Measurements from ENCODE around the gene DGKB. TPM values are rescaled to one million over a fixed set of nuclear protein-coding genes. Genes with fewer than 3 reads are reported as not detected.

Gene DGKB
- total and polyA plus RNA-seq, 8 donors: 0.16 to 1.3 (median 0.40) TPM

- H3K27me3 ChIP-seq: no peaks in the 10 kb centered on the region
- H3K9me3 ChIP-seq: no peaks in the 10 kb centered on the region
- intact Hi-C loops (cut with DNase I): no loop called here
- DNase-seq (no peak), FAIRE-seq (no peak), ATAC-seq (no peak)
- H3K4me1 ChIP-seq: peaks cover 0 to 3% (median 0%) of the 10 kb centered on the region in 3 donors
- TF ChIP-seq, protein P1, sequence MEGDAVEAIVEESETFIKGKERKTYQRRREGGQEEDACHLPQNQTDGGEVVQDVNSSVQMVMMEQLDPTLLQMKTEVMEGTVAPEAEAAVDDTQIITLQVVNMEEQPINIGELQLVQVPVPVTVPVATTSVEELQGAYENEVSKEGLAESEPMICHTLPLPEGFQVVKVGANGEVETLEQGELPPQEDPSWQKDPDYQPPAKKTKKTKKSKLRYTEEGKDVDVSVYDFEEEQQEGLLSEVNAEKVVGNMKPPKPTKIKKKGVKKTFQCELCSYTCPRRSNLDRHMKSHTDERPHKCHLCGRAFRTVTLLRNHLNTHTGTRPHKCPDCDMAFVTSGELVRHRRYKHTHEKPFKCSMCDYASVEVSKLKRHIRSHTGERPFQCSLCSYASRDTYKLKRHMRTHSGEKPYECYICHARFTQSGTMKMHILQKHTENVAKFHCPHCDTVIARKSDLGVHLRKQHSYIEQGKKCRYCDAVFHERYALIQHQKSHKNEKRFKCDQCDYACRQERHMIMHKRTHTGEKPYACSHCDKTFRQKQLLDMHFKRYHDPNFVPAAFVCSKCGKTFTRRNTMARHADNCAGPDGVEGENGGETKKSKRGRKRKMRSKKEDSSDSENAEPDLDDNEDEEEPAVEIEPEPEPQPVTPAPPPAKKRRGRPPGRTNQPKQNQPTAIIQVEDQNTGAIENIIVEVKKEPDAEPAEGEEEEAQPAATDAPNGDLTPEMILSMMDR (IDR thresholded peaks at IDR 0.05): no peak
- no peaks in the 10 kb centered on the region for H3K36me3 ChIP-seq
- WGBS, 2 donors: 55 to 68% methylated on average over 3 of the region's 3 CpGs
- H3K4me3 ChIP-seq: no peak overlapping the region
- H3K27ac ChIP-seq: no peak overlapping the region
Measured at GRCh38 chr7:14934839-14935238, 32.3 kb upstream of the DGKB start.

DNA sequence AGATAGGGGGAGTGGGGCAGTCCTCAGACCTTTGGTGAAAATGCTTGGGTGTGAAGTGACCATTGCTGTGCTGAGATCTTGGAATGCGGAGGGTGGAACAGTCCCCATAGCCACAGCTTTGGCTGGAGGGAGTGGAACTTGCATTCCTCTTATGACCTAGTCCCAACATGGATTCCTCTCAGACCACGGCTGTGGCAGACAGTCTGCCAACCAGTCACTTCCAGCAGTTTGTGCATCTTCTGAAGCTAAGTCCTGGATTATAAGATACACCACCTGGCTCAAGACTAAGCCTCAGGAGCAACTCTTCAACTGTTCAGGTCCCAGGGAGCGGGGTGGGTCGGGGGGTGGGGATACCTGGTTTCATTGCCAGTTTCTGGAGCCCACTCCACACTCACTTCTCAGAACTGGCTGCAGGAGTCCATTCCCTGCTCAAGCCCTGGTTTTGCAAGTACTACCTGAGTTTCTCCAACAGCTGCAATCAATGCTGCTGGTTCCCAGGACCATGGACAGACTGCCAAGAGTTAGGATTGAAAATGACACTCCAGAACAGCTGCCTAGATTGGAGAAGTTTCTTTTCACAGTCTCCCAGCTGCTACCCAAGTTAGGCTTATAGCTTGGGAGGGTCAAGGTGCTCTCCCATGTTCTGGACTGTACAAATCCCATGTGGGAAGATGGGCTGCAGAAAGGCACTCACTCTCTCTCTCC is 29.1 kb upstream of the DGKB start:
- no peaks in the 10 kb centered on the region for H3K27me3 ChIP-seq
- FAIRE-seq: no peak

GRCh38 chr7:14924398-14924797 is 21.8 kb upstream of the DGKB start:
- no peak overlapping the region for H3K4me3 ChIP-seq
- WGBS, 2 donors: 80 to 92% methylated on average over 1 of the region's 1 CpG
- H3K4me1 ChIP-seq: no peaks in the 10 kb centered on the region
- H3K36me3 ChIP-seq: no peaks in the 10 kb centered on the region
- no peak overlapping the region for H3K27ac ChIP-seq
- no peaks in the 10 kb centered on the region for H3K9me3 ChIP-seq
- no peaks in the 10 kb centered on the region for H3K27me3 ChIP-seq
- intact Hi-C loops (cut with DNase I): no loop called here
- TF ChIP-seq, protein P1 (IDR thresholded peaks at IDR 0.05): no peak
- FAIRE-seq: no peak
- no peak for ATAC-seq
- DNase-seq: no peak

More for the DNA sequence above, 29.1 kb upstream of the DGKB start:
- Histone ChIP-seq H3K4me3 (no peak overlapping the region), H3K36me3 (no peaks in the 10 kb centered on the region), H3K27ac (peak overlapping the region in 3 of 4 donors; percentile 2 to 60 (median 15)), H3K9me3 (no peaks in the 10 kb centered on the region), H3K4me1 (peaks cover 0 to 3% (median 0%) of the 10 kb centered on the region in 3 donors)
- DNase-seq: peak; percentile 49 to 85 (median 72)
- intact Hi-C loops (cut with DNase I): no loop called here
- TF ChIP-seq, protein P1 (IDR thresholded peaks at IDR 0.05): no peak
- 48 to 56% methylated on average over 4 of the region's 4 CpGs for whole genome bisulfite sequencing, 2 donors
- peak; percentile 81 to 90 (median 84) for ATAC-seq

DNA sequence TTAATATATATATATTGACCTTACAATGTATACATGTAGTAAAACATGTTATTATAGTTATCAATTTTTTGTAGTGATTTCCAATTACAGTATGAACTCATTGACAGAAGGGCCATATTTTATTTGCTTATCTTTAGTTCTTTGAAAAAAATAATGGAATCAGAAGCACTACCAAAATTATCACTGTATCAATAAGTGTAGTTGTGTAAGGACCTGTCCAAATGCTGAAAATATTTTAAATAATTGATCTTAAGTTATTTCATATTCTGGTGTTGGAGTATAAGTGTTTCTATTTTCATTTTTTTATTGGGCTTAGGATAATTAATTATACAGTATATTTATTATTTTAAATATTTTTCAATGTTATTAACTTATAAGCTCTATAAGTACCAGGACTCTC is 8.5 kb upstream of the DGKB start:
- Histone ChIP-seq H3K27me3 (no peaks in the 10 kb centered on the region), H3K4me3 (no peak overlapping the region), H3K9me3 (peaks cover 0 to 5% (median 0%) of the 10 kb centered on the region in 4 donors), H3K36me3 (no peaks in the 10 kb centered on the region), H3K27ac (no peak overlapping the region), H3K4me1 (no peaks in the 10 kb centered on the region)
- FAIRE-seq (no peak), DNase-seq (no peak), ATAC-seq (no peak)
- TF ChIP-seq, protein P1 (IDR thresholded peaks at IDR 0.05): no peak
- intact Hi-C loops (cut with DNase I): no loop called here

DNA sequence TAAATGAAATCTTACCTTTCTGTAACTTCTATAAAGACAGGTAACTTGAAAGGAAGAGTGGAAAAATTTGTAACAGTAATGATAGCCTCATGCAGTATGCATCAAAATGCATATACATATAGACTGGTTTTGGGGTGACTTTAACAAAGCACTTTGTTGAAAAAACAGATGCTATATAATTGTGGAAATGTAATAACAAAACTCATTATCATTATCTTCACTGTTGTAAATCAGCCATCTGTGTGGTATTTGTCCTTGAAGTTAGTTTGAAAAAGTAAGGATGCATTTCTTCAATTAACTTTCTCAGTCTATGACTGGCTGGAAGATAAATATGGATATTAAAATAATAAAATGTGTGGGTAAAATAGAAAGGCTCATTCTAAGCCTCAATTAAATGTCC is 6.1 kb upstream of the DGKB start:
- intact Hi-C loops (cut with DNase I): no loop called here
- H3K27ac ChIP-seq: no peak overlapping the region
- H3K36me3 ChIP-seq: no peaks in the 10 kb centered on the region
- DNase-seq (no peak), ATAC-seq (no peak), FAIRE-seq (no peak)
- H3K4me1 ChIP-seq: no peaks in the 10 kb centered on the region
- TF ChIP-seq, protein P1 (IDR thresholded peaks at IDR 0.05): no peak
- H3K27me3 ChIP-seq: no peaks in the 10 kb centered on the region
- peaks cover 0 to 5% (median 0%) of the 10 kb centered on the region in 4 donors for H3K9me3 ChIP-seq
- no peak overlapping the region for H3K4me3 ChIP-seq
